ENCODE measurements around the gene NT5DC4. TPM values are rescaled to one million over a fixed set of nuclear protein-coding genes. Genes with fewer than 3 reads are reported as not detected.

Gene NT5DC4
- total and polyA plus RNA-seq, 2 experiments from 2014 or later: 0.79 to 2.7 TPM

DNA sequence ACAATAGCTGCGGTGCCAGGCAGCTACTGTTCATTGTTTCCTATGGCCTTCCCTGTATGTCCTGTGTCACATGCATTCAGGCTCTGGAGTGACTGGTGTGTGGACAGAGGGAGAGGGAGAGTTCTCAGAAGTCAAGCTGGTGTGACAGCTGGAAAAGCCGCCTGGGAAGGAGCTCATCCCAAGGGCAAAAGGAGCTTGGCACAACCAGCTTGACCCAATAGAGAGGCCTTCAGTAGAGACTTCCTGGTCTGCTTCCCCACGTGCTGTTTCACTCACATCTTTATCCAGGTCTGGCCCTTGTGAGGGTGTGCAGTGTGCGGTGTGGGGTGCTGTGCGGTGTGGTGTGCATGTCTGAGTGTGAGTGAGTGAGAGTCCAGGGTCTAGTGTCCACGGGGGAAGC lies 11.1 kb upstream of the NT5DC4 start:
- no peak overlapping the region for H2AFZ ChIP-seq
- H3K9me3 ChIP-seq (ENCODE audit: low read depth): no peaks in the 10 kb centered on the region
- no peaks in the 10 kb centered on the region for H3K36me3 ChIP-seq (replicated peaks; ENCODE audit: insufficient read depth, low read depth)
- no peak overlapping the region for H3K27ac ChIP-seq
- no peak for DNase-seq (ENCODE audit: low spot score)
- H3K4me3 ChIP-seq: no peak overlapping the region
- H3K4me1 ChIP-seq (ENCODE audit: insufficient read depth): no peaks in the 10 kb centered on the region
- no peaks in the 10 kb centered on the region for H4K20me1 ChIP-seq (ENCODE audit: insufficient read depth, poor library complexity, severe bottlenecking)
- no peaks in the 10 kb centered on the region for H3K27me3 ChIP-seq
- H3K4me2 ChIP-seq: no peak overlapping the region
- 94% methylated on average over 6 of the region's 6 CpGs for WGBS (ENCODE audit: low lambda C conversion rate, missing lambda C conversion rate)
- no peaks in the 10 kb centered on the region for H3K9me2 ChIP-seq (replicated peaks; ENCODE audit: insufficient read depth)
- no peaks in the 10 kb centered on the region for H3K79me2 ChIP-seq
- no peak for TF ChIP-seq EZH2 (IDR thresholded peaks at IDR 0.05; ENCODE audit: borderline replicate concordance)
- TF ChIP-seq EZH2phosphoT487 (IDR thresholded peaks at IDR 0.05; ENCODE audit: low read depth, severe bottlenecking, unreplicated experiment): no peak
- TF ChIP-seq, protein P1, sequence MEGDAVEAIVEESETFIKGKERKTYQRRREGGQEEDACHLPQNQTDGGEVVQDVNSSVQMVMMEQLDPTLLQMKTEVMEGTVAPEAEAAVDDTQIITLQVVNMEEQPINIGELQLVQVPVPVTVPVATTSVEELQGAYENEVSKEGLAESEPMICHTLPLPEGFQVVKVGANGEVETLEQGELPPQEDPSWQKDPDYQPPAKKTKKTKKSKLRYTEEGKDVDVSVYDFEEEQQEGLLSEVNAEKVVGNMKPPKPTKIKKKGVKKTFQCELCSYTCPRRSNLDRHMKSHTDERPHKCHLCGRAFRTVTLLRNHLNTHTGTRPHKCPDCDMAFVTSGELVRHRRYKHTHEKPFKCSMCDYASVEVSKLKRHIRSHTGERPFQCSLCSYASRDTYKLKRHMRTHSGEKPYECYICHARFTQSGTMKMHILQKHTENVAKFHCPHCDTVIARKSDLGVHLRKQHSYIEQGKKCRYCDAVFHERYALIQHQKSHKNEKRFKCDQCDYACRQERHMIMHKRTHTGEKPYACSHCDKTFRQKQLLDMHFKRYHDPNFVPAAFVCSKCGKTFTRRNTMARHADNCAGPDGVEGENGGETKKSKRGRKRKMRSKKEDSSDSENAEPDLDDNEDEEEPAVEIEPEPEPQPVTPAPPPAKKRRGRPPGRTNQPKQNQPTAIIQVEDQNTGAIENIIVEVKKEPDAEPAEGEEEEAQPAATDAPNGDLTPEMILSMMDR (IDR thresholded peaks at IDR 0.05; ENCODE audit: poor library complexity): no peak

DNA sequence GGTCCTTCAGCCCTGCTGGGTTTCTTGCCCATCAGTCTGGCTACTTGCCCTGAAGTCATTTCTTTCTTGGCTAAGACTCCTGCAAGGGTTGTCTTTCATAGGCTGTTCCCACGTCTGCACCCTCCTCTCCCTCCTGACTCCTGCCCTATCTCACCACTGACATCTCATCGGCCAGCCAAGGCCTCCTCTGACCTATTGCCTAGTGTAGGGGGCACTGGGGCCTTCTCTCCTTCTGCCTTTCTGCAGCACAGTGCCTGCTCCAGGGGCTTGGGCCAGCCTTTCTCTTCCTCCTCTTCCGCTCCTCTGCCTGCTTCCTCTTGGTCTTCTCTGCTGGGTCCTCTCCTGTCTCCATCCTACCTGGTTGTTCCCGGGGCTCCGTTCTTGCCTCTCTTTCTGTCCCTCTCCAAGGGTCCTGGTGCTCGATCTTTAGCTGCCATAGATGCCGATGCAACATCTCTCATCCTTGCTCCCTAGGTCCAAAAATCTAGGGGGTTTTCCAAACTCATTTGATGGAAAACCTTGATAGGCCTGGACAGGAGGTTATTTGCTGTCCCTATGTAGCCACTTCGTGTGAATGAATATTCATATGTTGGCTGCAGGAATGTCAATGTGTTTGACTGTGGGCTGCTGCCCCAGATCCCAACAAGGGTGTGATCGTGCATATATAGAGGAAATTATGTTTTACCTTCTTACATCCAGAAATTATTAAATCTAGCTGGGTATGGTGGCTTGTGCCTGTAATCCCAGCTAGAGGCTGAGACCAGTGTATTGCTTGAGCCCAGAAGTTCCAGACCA lies 9.7 kb upstream of the NT5DC4 start:
- no peaks in the 10 kb centered on the region for H3K9me3 ChIP-seq (ENCODE audit: low read depth)
- TF ChIP-seq EZH2 (IDR thresholded peaks at IDR 0.05; ENCODE audit: borderline replicate concordance): no peak
- TF ChIP-seq, protein P1 (IDR thresholded peaks at IDR 0.05; ENCODE audit: poor library complexity): no peak
- no peak for TF ChIP-seq EZH2phosphoT487 (IDR thresholded peaks at IDR 0.05; ENCODE audit: low read depth, severe bottlenecking, unreplicated experiment)
- no peaks in the 10 kb centered on the region for H3K4me1 ChIP-seq (ENCODE audit: insufficient read depth)
- no peak overlapping the region for H3K4me3 ChIP-seq
- no peaks in the 10 kb centered on the region for H3K36me3 ChIP-seq (replicated peaks; ENCODE audit: insufficient read depth, low read depth)
- H3K79me2 ChIP-seq: no peaks in the 10 kb centered on the region
- H3K9me2 ChIP-seq (replicated peaks; ENCODE audit: insufficient read depth): no peaks in the 10 kb centered on the region
- 86% methylated on average over 9 of the region's 9 CpGs for WGBS (ENCODE audit: low lambda C conversion rate, missing lambda C conversion rate)
- no peaks in the 10 kb centered on the region for H4K20me1 ChIP-seq (ENCODE audit: insufficient read depth, poor library complexity, severe bottlenecking)
- H2AFZ ChIP-seq: no peak overlapping the region
- H3K4me2 ChIP-seq: no peak overlapping the region
- no peaks in the 10 kb centered on the region for H3K27me3 ChIP-seq
- H3K27ac ChIP-seq: no peak overlapping the region
- no peak for DNase-seq (ENCODE audit: low spot score)

DNA sequence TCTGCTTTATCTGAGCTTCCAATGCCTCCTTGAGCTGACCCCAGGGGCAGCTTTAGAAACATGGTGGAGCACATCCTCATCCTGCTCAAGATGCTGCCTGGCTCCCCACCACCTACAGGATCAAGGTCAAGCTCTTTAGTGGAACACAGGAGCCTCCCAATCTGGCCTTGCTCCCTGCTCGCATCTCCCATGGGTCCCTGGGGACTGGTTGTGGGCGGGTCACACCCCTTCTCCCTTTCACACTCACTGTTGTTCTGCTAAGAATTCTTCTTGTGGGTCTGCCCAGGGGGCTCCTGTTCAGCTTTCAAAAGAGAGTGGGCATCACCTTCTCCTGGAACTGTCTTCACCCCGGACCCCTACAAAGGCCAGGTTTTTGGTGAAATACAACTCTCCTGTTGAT lies 8.4 kb upstream of the NT5DC4 start:
- Histone ChIP-seq H2AFZ (no peak overlapping the region), H3K36me3 (replicated peaks; ENCODE audit: insufficient read depth, low read depth) (no peaks in the 10 kb centered on the region), H3K4me3 (no peak overlapping the region), H3K4me1 (ENCODE audit: insufficient read depth) (no peaks in the 10 kb centered on the region), H3K9me2 (replicated peaks; ENCODE audit: insufficient read depth) (no peaks in the 10 kb centered on the region), H3K4me2 (no peak overlapping the region), H3K27ac (no peak overlapping the region), H3K27me3 (no peaks in the 10 kb centered on the region), H3K79me2 (no peaks in the 10 kb centered on the region), H4K20me1 (ENCODE audit: insufficient read depth, poor library complexity, severe bottlenecking) (no peaks in the 10 kb centered on the region), H3K9me3 (ENCODE audit: low read depth) (no peaks in the 10 kb centered on the region)
- TF ChIP-seq, protein P1 (IDR thresholded peaks at IDR 0.05; ENCODE audit: poor library complexity): no peak
- TF ChIP-seq EZH2 (IDR thresholded peaks at IDR 0.05; ENCODE audit: borderline replicate concordance): no peak
- TF ChIP-seq EZH2phosphoT487 (IDR thresholded peaks at IDR 0.05; ENCODE audit: low read depth, severe bottlenecking, unreplicated experiment): no peak
- no peak for DNase-seq (ENCODE audit: low spot score)
- 92% methylated on average over 3 of the region's 3 CpGs for WGBS (ENCODE audit: low lambda C conversion rate, missing lambda C conversion rate)
